Measurements from ENCODE around the gene ANK2. TPM values are rescaled to one million over a fixed set of nuclear protein-coding genes. Genes with fewer than 3 reads are reported as not detected.

ANK2 gene
- total RNA-seq, 4 donors from 2014 or later, result 27.4 to 142 (median 47.2) TPM

DNA sequence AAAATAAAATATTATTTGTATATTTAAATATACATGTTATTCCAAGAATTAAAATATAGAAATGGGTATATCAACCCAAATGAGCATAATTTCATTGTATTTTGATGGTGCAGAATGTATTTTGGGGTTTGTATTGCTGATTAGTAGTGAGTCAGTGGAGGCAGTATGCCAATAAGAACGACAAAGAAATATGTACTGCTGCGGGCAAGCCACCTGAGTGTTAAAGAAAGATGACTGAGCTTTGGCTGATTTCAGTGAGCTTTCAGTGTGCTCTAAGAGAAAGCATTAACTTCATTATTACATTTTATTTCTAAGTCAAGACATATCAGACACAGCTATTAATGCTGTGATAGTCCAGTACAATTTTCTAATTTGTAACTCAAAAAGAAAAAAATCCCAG, 297.8 kb downstream of the ANK2 start:
- no peaks in the 10 kb centered on the region for H3K4me1 ChIP-seq
- no peak overlapping the region for H3K27ac ChIP-seq
- no peak overlapping the region for H3K4me3 ChIP-seq
- no peak for DNase-seq
- intact Hi-C loops (cut with DNase I; ENCODE audit: low total_unique reads), result no loop called here
- no peaks in the 10 kb centered on the region for H3K9me3 ChIP-seq
- TF ChIP-seq CTCF (IDR thresholded peaks at IDR 0.05), result no peak
- no peak for TF ChIP-seq POLR2A (IDR thresholded peaks at IDR 0.05)
- H3K36me3 ChIP-seq, result no peaks in the 10 kb centered on the region
- H3K27me3 ChIP-seq, result no peaks in the 10 kb centered on the region

- no peaks in the 10 kb centered on the region for H3K27me3 ChIP-seq
- no peaks in the 10 kb centered on the region for H3K36me3 ChIP-seq
- no peak overlapping the region for H3K27ac ChIP-seq
- no peak for DNase-seq
- no peak overlapping the region for H3K4me3 ChIP-seq
- intact Hi-C loops (cut with DNase I; ENCODE audit: low total_unique reads), result no loop called here
- no peak for TF ChIP-seq CTCF (IDR thresholded peaks at IDR 0.05)
- TF ChIP-seq POLR2A (IDR thresholded peaks at IDR 0.05), result no peak
- H3K9me3 ChIP-seq, result no peaks in the 10 kb centered on the region
- no peaks in the 10 kb centered on the region for H3K4me1 ChIP-seq
These were observed 300.0 kb downstream of the ANK2 start for GRCh38 chr4:113349430-113349829.

GRCh38 chr4:113350576-113350975, 301.1 kb downstream of the ANK2 start:
- Histone ChIP-seq H3K36me3 (no peaks in the 10 kb centered on the region), H3K4me1 (no peaks in the 10 kb centered on the region), H3K27me3 (no peaks in the 10 kb centered on the region), H3K27ac (no peak overlapping the region), H3K4me3 (no peak overlapping the region), H3K9me3 (no peaks in the 10 kb centered on the region)
- TF ChIP-seq POLR2A (IDR thresholded peaks at IDR 0.05) (no peak), CTCF (IDR thresholded peaks at IDR 0.05) (no peak)
- no peak for DNase-seq
- intact Hi-C loops (cut with DNase I; ENCODE audit: low total_unique reads), result no loop called here

DNA sequence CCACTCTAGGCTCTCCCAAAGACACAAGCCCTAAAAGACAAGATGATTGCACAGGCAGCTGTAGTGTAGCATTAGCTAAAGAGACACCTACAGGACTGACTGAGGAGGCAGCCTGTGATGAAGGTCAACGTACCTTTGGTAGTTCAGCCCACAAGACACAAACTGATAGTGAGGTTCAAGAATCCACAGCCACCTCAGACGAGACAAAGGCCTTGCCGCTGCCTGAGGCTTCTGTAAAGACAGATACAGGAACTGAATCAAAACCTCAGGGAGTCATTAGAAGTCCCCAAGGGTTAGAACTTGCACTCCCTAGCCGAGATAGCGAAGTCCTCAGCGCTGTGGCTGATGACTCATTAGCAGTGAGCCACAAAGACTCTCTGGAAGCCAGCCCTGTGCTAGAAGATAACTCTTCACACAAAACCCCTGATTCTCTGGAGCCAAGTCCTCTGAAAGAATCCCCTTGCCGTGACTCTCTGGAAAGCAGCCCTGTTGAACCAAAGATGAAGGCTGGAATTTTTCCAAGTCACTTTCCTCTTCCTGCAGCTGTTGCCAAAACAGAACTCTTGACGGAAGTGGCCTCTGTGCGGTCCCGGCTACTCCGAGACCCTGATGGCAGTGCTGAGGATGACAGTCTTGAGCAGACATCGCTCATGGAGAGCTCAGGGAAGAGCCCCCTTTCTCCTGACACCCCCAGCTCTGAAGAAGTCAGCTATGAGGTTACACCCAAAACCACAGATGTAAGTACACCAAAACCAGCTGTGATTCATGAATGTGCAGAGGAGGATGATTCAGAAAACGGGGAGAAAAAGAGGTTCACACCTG, 306.3 kb downstream of the ANK2 start:
- no peaks in the 10 kb centered on the region for H3K4me1 ChIP-seq
- TF ChIP-seq CTCF (IDR thresholded peaks at IDR 0.05) (no peak), POLR2A (IDR thresholded peaks at IDR 0.05) (no peak)
- H3K36me3 ChIP-seq, result no peaks in the 10 kb centered on the region
- intact Hi-C loops (cut with DNase I; ENCODE audit: low total_unique reads), result no loop called here
- H3K4me3 ChIP-seq, result no peak overlapping the region
- H3K27ac ChIP-seq, result no peak overlapping the region
- peak; percentile 16 to 17 for DNase-seq
- H3K27me3 ChIP-seq, result no peaks in the 10 kb centered on the region
- H3K9me3 ChIP-seq, result no peaks in the 10 kb centered on the region

DNA sequence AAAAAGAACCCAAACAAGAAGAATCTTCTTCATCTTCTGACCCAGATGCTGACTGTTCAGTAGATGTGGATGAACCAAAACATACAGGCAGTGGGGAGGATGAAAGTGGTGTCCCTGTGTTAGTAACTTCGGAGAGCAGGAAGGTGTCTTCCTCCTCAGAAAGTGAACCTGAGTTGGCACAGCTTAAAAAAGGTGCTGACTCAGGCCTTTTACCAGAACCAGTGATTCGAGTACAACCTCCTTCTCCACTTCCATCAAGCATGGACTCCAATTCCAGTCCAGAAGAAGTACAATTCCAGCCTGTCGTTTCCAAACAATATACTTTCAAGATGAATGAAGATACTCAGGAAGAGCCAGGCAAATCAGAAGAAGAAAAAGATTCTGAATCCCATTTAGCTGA, 307.0 kb downstream of the ANK2 start:
- Histone ChIP-seq H3K9me3 (no peaks in the 10 kb centered on the region), H3K4me3 (no peak overlapping the region), H3K27me3 (no peaks in the 10 kb centered on the region), H3K4me1 (no peaks in the 10 kb centered on the region), H3K36me3 (no peaks in the 10 kb centered on the region), H3K27ac (no peak overlapping the region)
- TF ChIP-seq POLR2A (IDR thresholded peaks at IDR 0.05), result no peak
- TF ChIP-seq CTCF (IDR thresholded peaks at IDR 0.05), result no peak
- no peak for DNase-seq
- intact Hi-C loops (cut with DNase I; ENCODE audit: low total_unique reads), result no loop called here

Measured in uterus (tissue), 4 donors.